Right atrium auricular region (tissue), 2 donors: Measurements from ENCODE around the gene STRADB. TPM values are rescaled to one million over a fixed set of nuclear protein-coding genes. Genes with fewer than 3 reads are reported as not detected.

Source experiments
- DNase-seq: peaks from one replicate; pipeline ENCODE4 v3.0.0-alpha.2; 2019; ENCODE audit warnings: low spot score
- H3K27ac ChIP-seq, 2 donors: fragments of 200-600 bp; sonication (generic); 1 replicate in 1 of 2; 2 replicates in 1 of 2; pipeline ENCODE4 v1.5.1; 2016 to 2019
- H3K27me3 ChIP-seq, 2 donors: fragments of 200-600 bp; sonication (generic); one replicate each; pipeline versions ENCODE4 v1.5.1 to v1.6.0; 2017 to 2019
- H3K36me3 ChIP-seq: fragments of 200-600 bp; sonication (generic); one replicate; pipeline ENCODE4 v1.5.1; 2016
- H3K4me1 ChIP-seq, 2 donors: fragments of 200-600 bp; sonication (generic); one replicate each; pipeline versions ENCODE4 v1.5.1 to v1.6.0; 2017 to 2019
- H3K4me3 ChIP-seq, 2 donors: fragments of 200-600 bp; sonication (generic); 1 replicate in 1 of 2; 2 replicates in 1 of 2; pipeline ENCODE4 v1.5.1; 2017 to 2019; ENCODE audit warnings: mild to moderate bottlenecking in 1 of 2, moderate library complexity in 1 of 2
- H3K9me3 ChIP-seq, 2 donors: fragments of 200-600 bp; sonication (generic); one replicate each; pipeline ENCODE4 v1.5.1; 2019
- total RNA-seq, 2 donors: library from RNA; depleted of rRNA; stranded (reverse); fragments of >200 nt; gene quantifications; one replicate each; pipeline ENCODE4 v1.1.0, GENCODE V29; 2016
- TF ChIP-seq, protein P1 (sequence below), 2 donors: fragments of 200-600 bp; sonication (generic); IDR thresholded peaks; one replicate each; pipeline ENCODE4 v1.5.1; 2019; ENCODE audit warnings: antibody characterized with exemption in 2 of 2

The STRADB gene
- total RNA-seq, 2 donors from 2014 or later: 28.5 to 78.1 TPM

DNA sequence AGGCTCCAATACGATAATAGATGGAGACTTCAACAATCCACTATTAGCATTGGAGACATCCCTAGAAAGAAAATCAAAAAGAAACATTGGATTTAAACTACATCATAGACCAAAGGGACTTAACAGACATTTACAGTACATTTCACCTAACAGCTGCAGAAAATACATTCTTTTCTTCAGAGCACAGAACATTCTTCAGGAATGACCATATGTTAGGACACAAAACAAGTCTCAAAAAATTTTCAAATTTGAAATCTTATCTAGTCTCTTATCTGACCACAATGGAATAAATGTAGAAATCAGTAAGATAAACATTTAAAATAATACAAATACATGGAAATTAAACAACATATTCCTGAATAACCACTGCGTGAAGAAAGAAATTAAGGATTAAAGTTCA is 68.7 kb downstream of the STRADB start:
- H3K27me3 ChIP-seq: no peaks in the 10 kb centered on the region
- no peak overlapping the region for H3K4me3 ChIP-seq
- no peaks in the 10 kb centered on the region for H3K4me1 ChIP-seq
- no peak for DNase-seq
- H3K9me3 ChIP-seq: peaks cover 0 to 22% of the 10 kb centered on the region in 2 donors
- H3K36me3 ChIP-seq: no peaks in the 10 kb centered on the region
- TF ChIP-seq, protein P1, sequence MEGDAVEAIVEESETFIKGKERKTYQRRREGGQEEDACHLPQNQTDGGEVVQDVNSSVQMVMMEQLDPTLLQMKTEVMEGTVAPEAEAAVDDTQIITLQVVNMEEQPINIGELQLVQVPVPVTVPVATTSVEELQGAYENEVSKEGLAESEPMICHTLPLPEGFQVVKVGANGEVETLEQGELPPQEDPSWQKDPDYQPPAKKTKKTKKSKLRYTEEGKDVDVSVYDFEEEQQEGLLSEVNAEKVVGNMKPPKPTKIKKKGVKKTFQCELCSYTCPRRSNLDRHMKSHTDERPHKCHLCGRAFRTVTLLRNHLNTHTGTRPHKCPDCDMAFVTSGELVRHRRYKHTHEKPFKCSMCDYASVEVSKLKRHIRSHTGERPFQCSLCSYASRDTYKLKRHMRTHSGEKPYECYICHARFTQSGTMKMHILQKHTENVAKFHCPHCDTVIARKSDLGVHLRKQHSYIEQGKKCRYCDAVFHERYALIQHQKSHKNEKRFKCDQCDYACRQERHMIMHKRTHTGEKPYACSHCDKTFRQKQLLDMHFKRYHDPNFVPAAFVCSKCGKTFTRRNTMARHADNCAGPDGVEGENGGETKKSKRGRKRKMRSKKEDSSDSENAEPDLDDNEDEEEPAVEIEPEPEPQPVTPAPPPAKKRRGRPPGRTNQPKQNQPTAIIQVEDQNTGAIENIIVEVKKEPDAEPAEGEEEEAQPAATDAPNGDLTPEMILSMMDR (IDR thresholded peaks at IDR 0.05): no peak
- H3K27ac ChIP-seq: no peak overlapping the region

DNA sequence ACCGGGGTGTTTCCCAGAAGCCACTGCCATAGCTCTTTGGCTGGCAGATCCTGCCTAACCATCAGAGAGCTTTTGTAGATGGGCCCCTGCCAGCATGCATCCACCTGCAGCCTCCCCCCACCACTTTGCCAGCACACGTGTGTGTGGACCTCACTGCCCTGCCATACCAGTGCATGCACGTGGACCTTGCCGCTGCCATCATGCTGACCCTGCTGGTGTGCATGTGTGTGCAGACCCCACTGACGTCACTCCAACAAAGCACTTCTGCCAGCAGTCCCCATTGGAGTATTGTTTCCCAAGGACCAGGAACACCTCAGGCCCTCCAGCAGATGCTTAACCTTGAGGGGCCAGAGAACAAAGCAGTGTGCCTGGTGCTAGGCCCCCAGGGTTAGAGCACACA is 71.4 kb downstream of the STRADB start:
- TF ChIP-seq, protein P1 (IDR thresholded peaks at IDR 0.05): no peak
- no peak for DNase-seq
- Histone ChIP-seq H3K27ac (no peak overlapping the region), H3K4me3 (no peak overlapping the region), H3K27me3 (no peaks in the 10 kb centered on the region), H3K9me3 (peaks cover 0 to 26% of the 10 kb centered on the region in 2 donors), H3K4me1 (no peaks in the 10 kb centered on the region), H3K36me3 (no peaks in the 10 kb centered on the region)

- no peak for DNase-seq
- Histone ChIP-seq H3K9me3 (peaks cover 0 to 30% of the 10 kb centered on the region in 2 donors), H3K27ac (no peak overlapping the region), H3K27me3 (no peaks in the 10 kb centered on the region), H3K4me1 (no peaks in the 10 kb centered on the region), H3K4me3 (no peak overlapping the region), H3K36me3 (no peaks in the 10 kb centered on the region)
- TF ChIP-seq, protein P1 (IDR thresholded peaks at IDR 0.05): no peak
Measured at GRCh38 chr2:201523506-201523905, 72.0 kb downstream of the STRADB start.

Other genes starting within 250 kb of the STRADB start
- gene CASP8, start 191.2 kb upstream of the STRADB start, total RNA-seq: 1 to 10 TPM; 3.5 to 5.1 TPM
- 1 to 10 TPM; 6.2 to 7.5 TPM for gene FLACC1, start 94.4 kb upstream of the STRADB start, total RNA-seq
- 100 to 1,000 TPM in 1 of 2 donors, 10 to 100 TPM in 1; 89.7 to 130 TPM for gene TRAK2, start 282 bp upstream of the STRADB start, total RNA-seq
- gene TMEM237, start 191.8 kb downstream of the STRADB start, total RNA-seq: 10 to 100 TPM; 15.8 to 18.4 TPM
- under 1 TPM in 1 of 2 donors, not detected in 1; 0.35 TPM for gene MPP4, start 246.9 kb downstream of the STRADB start, total RNA-seq